OCI-LY1 (cell line): ENCODE measurements around the gene PPP1R18.

ENCODE experiments used
- H2AFZ ChIP-seq: fragments of 200-600 bp; sonication (generic), shearing (Covaris generic); 2 replicates; pipeline ENCODE4 v1.6.0; 2014; ENCODE audit warnings: antibody characterized with exemption, mild to moderate bottlenecking, low read length
- H3F3A ChIP-seq: fragments of 200-600 bp; sonication (generic), shearing (Covaris generic); 2 replicates; pipeline ENCODE4 v1.6.0; 2014; ENCODE audit warnings: mild to moderate bottlenecking, antibody characterized with exemption, low read length, moderate library complexity; ENCODE audit not compliant: insufficient read depth
- H3K27ac ChIP-seq: fragments of 200-600 bp; sonication (generic); 2 replicates; pipeline ENCODE4 v1.5.1; 2014; ENCODE audit warnings: low read length, mixed run types, mild to moderate bottlenecking, low read depth; ENCODE audit not compliant: poor library complexity, severe bottlenecking
- H3K27me3 ChIP-seq: fragments of 200-600 bp; sonication (generic); 2 replicates; pipeline ENCODE4 v1.6.0; 2014; ENCODE audit warnings: antibody characterized with exemption, mild to moderate bottlenecking, low read length, moderate library complexity; ENCODE audit not compliant: insufficient read depth
- H3K36me3 ChIP-seq: fragments of 200-600 bp; sonication (generic); 2 replicates; pipeline ENCODE4 v1.6.1; 2014; ENCODE audit warnings: mild to moderate bottlenecking, antibody characterized with exemption, low read length, moderate library complexity, mixed read lengths; ENCODE audit not compliant: insufficient read depth
- H3K4me1 ChIP-seq: fragments of 200-600 bp; sonication (generic); 2 replicates; pipeline ENCODE4 v1.5.1; 2014; ENCODE audit warnings: mild to moderate bottlenecking, low read length, moderate library complexity; ENCODE audit not compliant: insufficient read depth, severe bottlenecking
- H3K4me2 ChIP-seq: fragments of 200-600 bp; sonication (generic), shearing (Covaris generic); 2 replicates; pipeline ENCODE4 v1.6.1; 2014; ENCODE audit warnings: low read length
- H3K4me3 ChIP-seq: fragments of 200-600 bp; sonication (generic); 2 replicates; pipeline ENCODE4 v1.5.1; 2014; ENCODE audit warnings: low read length, low read depth, mild to moderate bottlenecking, mixed read lengths; ENCODE audit not compliant: poor library complexity, severe bottlenecking
- H3K79me2 ChIP-seq: fragments of 200-600 bp; shearing (Covaris generic); 2 replicates; pipeline ENCODE4 v1.6.1; 2016; ENCODE audit warnings: mixed run types, low read length, mixed read lengths; ENCODE audit not compliant: insufficient read depth
- H3K9ac ChIP-seq: fragments of 200-600 bp; sonication (generic), shearing (Covaris generic); 2 replicates; pipeline ENCODE4 v1.6.1; 2014; ENCODE audit warnings: mild to moderate bottlenecking, low read length, mixed read lengths
- H3K9me2 ChIP-seq: fragments of 200-600 bp; sonication (generic), shearing (Covaris generic); 2 replicates; pipeline ENCODE4 v1.6.1; 2014; ENCODE audit warnings: low read depth, mild to moderate bottlenecking, low read length, mixed read lengths
- H3K9me3 ChIP-seq: fragments of 200-600 bp; shearing (Covaris generic); 2 replicates; pipeline ENCODE4 v1.6.1; 2014; ENCODE audit warnings: low read length, mixed read lengths
- H4K20me1 ChIP-seq: fragments of 200-600 bp; sonication (generic), shearing (Covaris generic); 2 replicates; pipeline ENCODE4 v1.6.0; 2016; ENCODE audit warnings: mild to moderate bottlenecking, low read length; ENCODE audit not compliant: insufficient read depth
- CTCF ChIP-seq: fragments of 200-600 bp; sonication (generic), shearing (Covaris generic); IDR thresholded peaks from 2 replicates; pipeline ENCODE4 v1.5.1; 2017; ENCODE audit warnings: mild to moderate bottlenecking, antibody characterized with exemption, low read length, moderate library complexity, mixed read lengths
- EZH2 ChIP-seq: fragments of 200-600 bp; sonication (generic), shearing (Covaris generic); IDR thresholded peaks from 2 replicates; pipeline ENCODE4 v1.8.0; 2017; ENCODE audit warnings: borderline replicate concordance, mixed run types, mild to moderate bottlenecking, antibody characterized with exemption, low read length, moderate library complexity, mixed read lengths

Gene PPP1R18

GRCh38 chr6:30686908-30687658 is 638 bp upstream of the PPP1R18 start:
- Histone ChIP-seq H2AFZ (no peak overlapping the region), H3K9me2 (no peaks in the 10 kb centered on the region), H3K27me3 (no peaks in the 10 kb centered on the region), H3K79me2 (peaks cover 27% of the 10 kb centered on the region), H3K4me1 (peaks cover 76% of the 10 kb centered on the region), H3K27ac (peak overlapping the region; percentile 95), H3K4me2 (peak overlapping the region; percentile 75), H3F3A (peaks cover 16% of the 10 kb centered on the region), H3K9ac (peak overlapping the region; percentile 95), H3K4me3 (peak overlapping the region; percentile 87), H4K20me1 (no peaks in the 10 kb centered on the region), H3K36me3 (no peaks in the 10 kb centered on the region), H3K9me3 (no peaks in the 10 kb centered on the region)
- TF ChIP-seq EZH2 = no peak
- TF ChIP-seq CTCF = no peak

GRCh38 chr6:30685157-30686008 is 1.1 kb downstream of the PPP1R18 start:
- peak overlapping the region; percentile 87 for H3K4me3 ChIP-seq
- H3K4me1 ChIP-seq = peaks cover 82% of the 10 kb centered on the region
- H3K27ac ChIP-seq = peak overlapping the region; percentile 95
- H4K20me1 ChIP-seq = no peaks in the 10 kb centered on the region
- peaks cover 21% of the 10 kb centered on the region for H3F3A ChIP-seq
- peaks cover 3% of the 10 kb centered on the region; the same call in 1 of the 2 replicates for H3K36me3 ChIP-seq
- no peaks in the 10 kb centered on the region for H3K27me3 ChIP-seq
- peaks cover 38% of the 10 kb centered on the region for H3K79me2 ChIP-seq
- H3K9me3 ChIP-seq = no peaks in the 10 kb centered on the region
- peak overlapping the region; percentile 95 for H3K9ac ChIP-seq
- H2AFZ ChIP-seq = no peak overlapping the region
- TF ChIP-seq CTCF (peak; percentile 42), EZH2 (no peak)
- H3K9me2 ChIP-seq = no peaks in the 10 kb centered on the region
- peak overlapping the region; percentile 75 for H3K4me2 ChIP-seq

- Histone ChIP-seq H4K20me1 (no peaks in the 10 kb centered on the region), H2AFZ (no peak overlapping the region), H3K9me3 (no peaks in the 10 kb centered on the region), H3K9ac (peak overlapping the region; percentile 95), H3K4me3 (peak overlapping the region; percentile 87), H3K27ac (peak overlapping the region; percentile 95), H3F3A (peaks cover 20% of the 10 kb centered on the region), H3K9me2 (no peaks in the 10 kb centered on the region), H3K27me3 (no peaks in the 10 kb centered on the region), H3K36me3 (peaks cover 9% of the 10 kb centered on the region; the same call in 1 of the 2 replicates), H3K4me2 (peak overlapping the region; percentile 75), H3K79me2 (peaks cover 38% of the 10 kb centered on the region), H3K4me1 (peaks cover 82% of the 10 kb centered on the region)
- TF ChIP-seq CTCF (no peak), EZH2 (no peak)
These were observed 1.9 kb downstream of the PPP1R18 start for GRCh38 chr6:30684386-30685156.
